HG03095 (cell line): Measurements from ENCODE around the gene SELENOH.
"Not testable (repeated sequence)": the region's sequence is repeated elsewhere in the genome, so short reads cannot be mapped to it uniquely, and the experiment has no call there.

Experiments
- ATAC-seq: cut with Tn5 transposase; IDR thresholded peaks from one replicate; pipeline ENCODE4 v1.9.1; 2021; ENCODE audit warnings: moderate library complexity; ENCODE audit not compliant: unreplicated experiment

Gene SELENOH, protein sequence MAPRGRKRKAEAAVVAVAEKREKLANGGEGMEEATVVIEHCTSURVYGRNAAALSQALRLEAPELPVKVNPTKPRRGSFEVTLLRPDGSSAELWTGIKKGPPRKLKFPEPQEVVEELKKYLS

DNA sequence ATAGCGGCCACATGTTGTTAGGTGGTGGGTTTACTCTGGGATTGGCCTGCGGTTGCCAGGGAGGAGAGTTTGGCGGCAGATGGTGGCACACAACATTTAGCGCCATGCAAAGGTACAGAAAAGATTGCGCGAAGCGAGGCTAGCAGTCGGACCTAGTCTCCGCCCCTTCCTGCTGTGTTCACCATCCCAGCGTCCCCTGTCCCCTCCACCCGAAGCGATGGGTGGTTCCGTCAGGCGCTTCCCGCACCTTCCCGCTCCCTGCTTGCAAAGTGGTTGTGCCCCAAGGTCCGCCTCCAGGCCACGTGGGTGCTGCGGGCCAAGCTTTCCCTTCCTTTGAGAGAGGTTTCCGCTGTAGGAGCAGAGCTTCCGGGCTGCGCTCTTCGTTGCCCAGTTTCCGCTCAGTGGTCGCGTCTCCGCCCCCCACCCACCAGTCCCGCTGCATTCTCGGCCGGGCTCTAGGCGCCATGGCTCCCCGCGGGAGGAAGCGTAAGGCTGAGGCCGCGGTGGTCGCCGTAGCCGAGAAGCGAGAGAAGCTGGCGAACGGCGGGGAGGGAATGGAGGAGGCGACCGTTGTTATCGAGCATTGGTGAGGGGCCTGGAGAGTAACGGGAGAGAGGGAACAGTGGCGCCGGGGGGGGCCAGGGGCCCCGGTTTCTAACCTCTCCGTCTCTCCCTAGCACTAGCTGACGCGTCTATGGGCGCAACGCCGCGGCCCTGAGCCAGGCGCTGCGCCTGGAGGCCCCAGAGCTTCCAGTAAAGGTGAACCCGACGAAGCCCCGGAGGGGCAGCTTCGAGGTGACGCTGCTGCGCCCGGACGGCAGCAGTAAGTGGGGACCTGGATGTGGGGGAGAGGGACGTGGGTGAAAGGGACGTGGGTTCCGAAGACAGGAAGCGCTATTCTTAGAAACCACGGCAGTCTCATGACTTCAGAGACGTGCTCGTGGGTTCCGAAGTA is at the start of gene SELENOH:
TSS of gene SELENOH (plus strand) at position 360 of the 955 bp plus-strand sequence. CDS start at position 465, 105 bp downstream.
- peak; percentile 92 for ATAC-seq

DNA sequence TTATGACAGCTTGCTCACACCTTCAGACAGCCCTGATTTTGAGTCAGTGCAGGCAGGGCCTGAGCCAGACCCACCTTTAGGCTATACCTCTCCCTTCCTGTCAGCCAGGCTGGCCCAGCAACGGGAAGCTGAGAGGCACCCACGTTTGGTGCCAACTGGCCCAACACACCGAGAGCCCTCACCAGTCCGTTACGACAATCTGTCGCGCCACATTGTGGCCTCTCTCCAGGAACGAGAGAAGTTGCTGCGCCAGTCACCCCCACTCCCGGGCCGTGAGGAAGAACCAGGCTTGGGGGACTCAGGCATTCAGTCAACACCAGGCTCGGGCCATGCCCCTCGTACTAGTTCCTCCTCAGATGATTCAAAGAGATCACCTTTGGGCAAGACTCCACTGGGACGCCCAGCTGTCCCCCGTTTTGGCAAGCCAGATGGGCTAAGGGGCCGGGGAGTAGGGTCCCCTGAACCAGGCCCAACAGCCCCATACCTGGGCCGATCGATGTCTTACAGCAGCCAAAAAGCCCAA is 42.4 kb upstream of the SELENOH start:
- no peak for ATAC-seq

DNA sequence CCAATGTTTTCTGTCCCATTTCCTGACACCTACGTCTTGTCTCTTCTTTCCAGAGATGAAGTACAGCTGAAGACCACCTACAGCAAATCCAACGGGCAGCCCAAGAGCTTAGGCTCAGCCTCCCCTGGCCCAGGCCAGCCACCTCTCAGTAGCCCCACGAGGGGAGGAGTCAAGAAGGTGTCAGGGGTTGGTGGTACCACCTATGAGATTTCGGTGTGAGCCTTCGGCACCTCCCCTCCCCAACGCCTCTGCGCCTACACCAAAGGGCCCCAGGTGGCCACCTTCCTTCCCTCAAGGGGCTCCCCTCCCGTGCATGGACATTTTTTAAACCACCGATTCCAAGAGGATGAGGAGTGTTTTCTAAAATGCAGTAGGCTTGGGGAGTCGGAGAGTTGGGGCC is 41.5 kb upstream of the SELENOH start:
- no peak for ATAC-seq

DNA sequence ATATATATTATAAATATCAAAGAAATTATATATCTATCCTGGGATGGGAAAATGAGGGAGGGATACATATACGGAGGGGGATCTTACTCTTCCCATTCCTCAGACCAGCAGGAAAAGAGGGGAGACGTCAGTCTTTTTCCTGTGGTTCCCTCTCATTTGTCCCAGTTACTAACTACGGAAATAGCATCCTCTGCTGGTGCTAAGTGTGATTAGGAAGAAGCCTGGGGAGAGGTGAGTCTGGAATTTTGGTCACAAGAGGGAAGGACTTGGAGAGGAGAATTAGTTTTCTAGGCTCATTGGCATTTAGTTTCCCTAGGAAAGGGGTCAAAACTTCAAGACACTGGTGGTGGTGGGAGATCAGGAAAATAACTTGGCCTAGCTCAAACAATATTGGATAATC is 40.9 kb upstream of the SELENOH start:
- ATAC-seq, result no peak

DNA sequence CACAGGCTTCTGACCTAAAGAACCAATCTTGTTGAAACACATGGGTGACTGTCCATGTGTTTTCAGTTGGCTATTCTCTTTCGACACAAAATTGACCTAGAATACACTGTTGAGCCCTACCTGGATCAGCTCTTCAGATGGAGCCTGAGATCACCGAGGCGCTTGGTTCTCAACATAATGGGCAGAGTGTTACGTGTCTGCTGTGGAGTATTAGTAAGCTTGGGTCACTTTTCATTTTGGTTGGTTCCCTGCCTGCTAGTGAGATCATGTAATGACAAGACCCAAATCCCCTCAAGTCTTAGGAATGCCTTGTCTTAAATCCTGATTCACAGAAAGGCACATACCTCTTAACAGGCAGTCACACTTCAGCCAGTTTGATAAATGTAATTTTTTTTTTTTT is 38.0 kb upstream of the SELENOH start:
- no peak for ATAC-seq

DNA sequence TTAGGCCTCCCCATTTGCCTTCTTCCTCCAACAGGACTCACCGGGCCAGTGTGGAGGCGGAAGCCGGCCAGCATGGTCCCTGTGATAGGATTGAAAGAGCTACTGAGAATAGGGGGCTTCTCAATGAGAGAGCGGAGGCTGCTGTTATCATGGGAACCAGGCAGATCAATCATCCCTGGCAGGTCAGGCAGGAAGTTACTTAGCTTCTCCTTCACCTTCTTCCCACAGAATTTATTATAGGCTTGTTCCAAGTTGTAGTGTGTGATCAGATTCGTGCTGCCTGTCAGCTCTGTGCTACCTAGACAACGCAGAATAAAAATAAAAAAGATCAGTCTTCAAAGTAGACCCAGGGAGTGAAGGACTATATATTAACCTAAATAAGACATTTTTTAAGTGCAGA is 36.4 kb upstream of the SELENOH start:
- ATAC-seq, result no peak

DNA sequence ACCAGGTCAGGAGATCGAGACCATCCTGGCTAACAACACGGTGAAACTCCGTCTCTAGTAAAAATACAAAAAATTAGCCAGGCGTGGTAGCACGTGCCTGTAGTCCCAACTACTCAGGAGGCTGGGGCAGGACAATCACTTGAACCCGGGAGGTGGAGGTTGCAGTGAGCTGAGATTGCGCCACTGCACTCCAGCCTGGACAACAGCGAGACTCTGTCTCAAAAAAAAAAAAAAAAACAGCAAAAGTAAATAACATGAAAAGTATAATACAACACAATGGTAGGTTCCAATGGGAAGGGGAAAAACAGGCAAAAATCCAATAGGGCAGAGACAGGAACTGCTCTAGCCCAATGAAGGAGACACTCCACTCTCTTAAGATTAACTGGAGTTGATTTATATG is 35.9 kb upstream of the SELENOH start:
- ATAC-seq, result not testable (repeated sequence)

DNA sequence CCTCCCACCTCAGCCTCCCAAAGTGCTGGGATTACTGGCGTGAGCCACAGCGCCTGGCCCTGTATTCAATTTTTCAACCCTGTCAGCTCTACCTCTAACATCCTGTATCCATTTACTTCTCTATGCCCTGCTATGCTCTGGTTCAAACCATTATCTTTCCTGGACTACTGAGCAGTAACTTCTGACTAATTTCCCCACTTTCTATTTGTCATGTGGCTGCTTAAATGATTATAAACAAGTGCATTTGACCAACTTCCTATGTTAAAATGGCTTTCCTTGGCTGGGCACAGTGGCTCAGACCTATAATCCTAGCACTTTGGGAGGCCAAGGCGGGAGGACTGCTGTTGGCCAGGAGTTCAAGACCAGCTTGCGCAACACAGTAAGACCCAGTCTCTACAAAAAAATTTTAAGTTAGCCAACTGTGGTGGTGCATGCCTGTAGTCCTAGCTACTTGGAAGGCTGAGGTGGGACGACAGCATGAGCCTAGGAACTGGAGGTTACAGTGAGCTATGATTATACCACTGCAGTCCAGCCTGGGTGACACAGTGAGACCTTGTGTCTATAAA is 31.4 kb upstream of the SELENOH start:
- no peak for ATAC-seq

DNA sequence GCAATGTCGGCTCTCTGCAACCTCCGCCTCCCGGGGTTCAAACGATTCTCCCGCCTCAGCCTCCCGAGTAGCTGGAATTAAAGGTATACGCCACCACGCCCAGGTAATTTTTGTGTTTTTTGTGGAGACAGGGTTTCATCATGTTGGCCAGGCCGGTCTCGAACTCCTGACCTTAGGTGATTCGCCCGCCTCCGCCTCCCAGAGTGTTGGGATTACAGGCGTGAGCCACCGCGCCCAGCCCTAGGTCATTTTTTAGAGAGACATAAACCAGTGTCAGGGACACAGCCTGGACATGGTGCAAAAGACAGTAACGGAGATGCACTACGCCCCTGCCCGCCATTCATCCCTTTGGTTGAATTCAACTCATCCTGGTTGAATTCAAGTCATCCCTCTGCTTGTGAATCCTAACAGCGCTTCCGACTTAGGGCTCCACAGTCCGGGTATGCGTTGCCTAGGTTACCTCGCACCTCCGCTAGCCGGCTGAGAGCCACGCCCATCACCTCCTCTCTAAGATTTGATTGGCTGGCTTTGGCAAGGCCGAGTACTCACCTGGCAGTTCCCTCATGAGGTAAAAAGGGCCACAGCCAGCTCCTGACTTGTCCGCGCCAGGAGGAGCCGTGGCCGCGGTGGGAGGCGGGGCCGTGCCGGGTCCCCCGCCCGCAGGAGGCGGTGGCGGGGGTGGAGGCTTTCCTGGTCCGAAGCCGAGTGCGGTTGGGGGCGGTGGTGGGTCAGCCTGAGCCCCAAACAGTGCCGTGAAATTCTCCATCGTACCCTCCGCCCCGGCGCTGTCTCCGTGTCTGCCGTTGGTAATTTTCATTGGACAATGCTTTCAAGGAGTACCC is 29.7 kb upstream of the SELENOH start, which contains the start of gene MED19:
TSS of gene MED19 (minus strand) at position 802 of the 842 bp plus-strand sequence. CDS start at position 766, 36 bp downstream.
- peak; percentile 36 for ATAC-seq

DNA sequence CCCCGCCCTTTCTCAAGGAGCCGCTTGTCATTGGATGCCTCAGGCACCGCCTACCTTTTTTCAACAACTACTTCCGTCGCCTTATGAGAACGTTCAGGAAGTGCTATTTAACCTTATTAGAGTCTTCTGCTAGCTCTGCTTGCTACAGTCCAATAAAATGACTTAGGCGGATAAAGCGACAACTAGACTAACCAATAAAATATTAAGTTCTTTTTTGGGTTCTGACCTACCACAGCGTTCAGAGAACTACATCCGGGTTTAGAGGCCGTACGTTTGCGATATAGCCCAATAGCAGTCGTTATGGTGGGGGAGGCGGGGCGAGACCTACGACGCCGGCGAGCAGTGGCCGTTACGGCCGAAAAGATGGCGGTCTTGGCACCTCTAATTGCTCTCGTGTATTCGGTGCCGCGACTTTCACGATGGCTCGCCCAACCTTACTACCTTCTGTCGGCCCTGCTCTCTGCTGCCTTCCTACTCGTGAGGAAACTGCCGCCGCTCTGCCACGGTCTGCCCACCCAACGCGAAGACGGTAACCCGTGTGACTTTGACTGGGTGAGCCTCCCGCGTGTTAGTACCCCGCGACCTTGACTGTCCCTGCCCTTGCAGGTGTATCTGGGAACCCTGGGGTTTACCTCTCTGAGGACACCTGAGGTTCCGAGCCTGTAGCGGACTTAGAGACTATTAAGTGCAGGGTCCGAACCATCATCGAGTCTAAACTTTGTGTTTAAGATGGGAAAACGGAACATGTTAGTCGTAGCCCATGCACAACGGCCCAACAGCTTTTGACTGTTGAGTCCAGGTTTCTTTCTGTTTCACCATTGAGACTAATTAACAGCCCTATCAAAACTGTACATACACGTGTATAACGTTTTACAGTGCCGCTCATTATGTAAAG is 28.8 kb upstream of the SELENOH start, which contains the start of gene TMX2:
TSS of gene TMX2 (plus strand) at position 338 of the 895 bp plus-strand sequence. CDS start at position 364, 26 bp downstream.
- ATAC-seq, result peak; percentile 89

DNA sequence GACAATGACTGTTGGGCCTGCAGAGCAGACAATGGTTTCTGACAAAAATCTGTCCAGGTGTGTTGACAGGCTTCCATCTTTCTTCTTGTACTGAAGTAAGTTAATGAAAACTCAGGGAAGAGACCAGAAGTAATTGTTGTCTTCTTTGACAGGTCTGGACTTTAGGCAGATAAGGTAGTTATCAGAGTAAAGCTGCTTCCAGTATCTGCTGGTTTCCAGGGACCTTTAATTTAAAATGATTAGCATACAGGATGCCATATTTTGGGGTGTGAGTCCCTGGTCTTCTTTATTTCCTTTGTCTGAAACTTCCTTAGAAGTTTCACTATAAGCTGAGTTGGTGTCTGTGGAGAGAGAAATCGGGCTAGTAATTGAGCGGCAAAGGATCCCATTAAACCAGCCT is 27.5 kb upstream of the SELENOH start:
- no peak for ATAC-seq

DNA sequence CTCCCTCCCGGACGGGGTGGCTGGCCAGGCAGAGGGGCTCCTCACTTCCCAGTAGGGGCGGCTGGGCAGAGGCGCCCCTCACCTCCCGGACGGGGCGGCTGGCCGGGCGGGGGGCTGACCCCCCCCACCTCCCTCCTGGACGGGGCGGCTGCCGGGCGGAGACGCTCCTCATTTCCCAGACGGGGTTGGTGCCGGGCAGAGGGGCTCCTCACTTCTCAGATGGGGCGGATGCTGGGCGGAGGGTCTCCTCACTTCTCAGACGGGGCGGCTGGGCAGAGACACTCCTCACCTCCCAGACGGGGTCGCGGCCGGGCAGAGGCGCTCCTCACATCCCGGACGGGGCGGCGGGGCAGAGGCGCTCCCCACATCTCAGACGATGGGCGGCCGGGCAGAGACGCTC is 24.6 kb upstream of the SELENOH start:
- not testable (repeated sequence) for ATAC-seq

DNA sequence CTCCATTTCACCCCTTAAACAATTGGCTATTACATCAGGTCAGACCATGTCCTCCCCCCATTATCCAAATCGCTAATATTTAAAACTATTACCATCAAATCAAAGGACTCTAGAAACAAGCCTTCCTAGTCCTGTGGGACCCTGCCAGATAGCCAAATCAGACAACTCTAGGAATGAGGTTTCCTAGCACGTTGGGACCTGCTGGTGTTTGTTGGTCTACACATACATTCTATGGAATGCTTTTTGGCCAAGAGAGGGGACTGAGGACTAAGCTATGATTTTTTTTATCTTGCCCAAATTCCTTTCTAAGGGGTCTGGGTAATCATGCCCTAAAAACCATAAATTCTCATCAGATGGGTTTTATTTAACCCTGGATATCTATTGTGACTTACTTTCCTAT is 14.1 kb upstream of the SELENOH start:
- no peak for ATAC-seq

DNA sequence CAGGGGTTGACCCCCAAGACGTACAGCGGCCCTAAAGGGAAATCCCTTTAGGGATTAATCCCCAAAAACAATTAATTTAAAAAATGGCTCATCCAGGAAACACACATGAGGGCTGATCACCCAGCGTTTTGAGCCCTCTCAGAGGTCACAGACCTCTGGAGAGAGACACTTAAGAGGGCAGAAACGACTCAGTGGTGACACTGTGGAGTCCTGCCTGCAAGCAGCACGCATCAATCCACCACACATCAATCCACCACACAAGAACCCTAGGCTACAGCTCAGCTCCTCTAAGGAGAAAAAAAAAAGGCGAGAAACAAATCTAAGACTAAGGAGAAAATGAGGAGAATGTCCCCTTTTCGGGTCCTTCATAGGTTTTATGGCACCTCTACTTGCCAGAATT is 12.5 kb upstream of the SELENOH start:
- no peak for ATAC-seq

DNA sequence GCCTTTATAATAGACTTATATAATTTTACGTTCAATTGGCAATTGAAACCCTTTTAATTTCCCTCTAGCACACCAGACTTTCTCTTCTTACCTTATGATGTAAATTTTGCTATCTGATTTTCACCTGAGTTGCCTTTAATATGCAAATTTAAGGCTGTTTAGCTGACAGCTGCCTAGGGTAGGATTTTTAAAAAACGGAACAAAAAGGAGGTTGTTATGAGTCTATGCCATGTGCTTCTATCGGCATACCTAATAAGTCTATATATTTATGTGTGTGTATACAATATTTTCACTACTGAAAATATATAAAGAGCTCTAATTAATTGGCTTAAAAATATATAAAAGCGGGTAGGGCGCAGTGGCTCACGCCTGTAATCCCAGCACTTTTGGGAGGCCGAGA is 11.8 kb upstream of the SELENOH start:
- ATAC-seq, result no peak

DNA sequence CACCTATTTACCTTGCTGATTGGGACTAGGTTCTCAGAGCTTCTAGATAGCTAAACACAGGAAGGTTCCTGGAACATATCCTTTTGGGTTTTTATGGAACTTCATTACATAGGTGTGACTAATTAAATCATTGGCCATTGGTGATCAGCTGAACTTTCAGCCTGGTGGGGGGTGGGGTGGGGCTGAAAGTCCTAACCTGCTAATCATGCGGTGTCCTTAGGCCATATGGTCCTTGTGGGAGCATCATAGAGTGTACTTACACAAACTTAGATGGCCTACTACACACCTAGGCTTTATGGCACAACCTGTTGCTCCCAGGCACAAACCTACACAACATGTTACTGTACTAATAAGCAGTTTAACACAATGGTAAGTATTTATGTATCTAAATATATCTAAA is 8.6 kb upstream of the SELENOH start:
- no peak for ATAC-seq

DNA sequence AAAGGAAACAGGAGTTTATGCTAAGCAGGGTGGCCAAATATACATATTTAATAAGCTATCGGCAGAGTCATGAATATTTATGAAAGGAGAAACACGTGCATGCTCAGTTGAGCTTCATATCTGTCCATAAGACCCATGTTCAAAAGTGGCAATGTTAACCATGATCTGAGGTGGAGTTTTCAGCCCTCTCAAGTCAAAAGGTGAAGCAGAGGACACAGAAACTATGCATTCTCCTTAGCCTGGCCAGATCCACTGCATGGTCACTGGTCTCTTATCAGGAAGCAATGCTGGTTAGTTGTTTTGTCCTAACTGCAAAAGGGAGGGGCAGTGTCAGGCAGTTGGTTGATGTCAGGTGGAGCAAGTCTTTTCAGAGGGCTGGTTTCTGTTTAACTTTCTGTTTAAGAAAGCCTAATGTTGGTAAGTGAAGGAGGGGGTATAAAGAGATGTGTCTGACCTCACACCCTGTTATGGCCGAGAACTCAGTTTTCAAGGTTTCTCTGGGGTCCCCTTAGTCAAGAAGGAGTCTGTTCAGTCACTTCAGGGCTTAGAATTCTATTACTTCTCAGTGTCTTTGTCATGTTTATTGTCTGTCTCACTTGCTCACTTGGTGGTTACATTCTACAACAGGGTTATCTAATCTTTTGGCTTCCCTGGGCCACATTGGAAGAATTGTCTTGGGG is 5.5 kb upstream of the SELENOH start:
- no peak for ATAC-seq

DNA sequence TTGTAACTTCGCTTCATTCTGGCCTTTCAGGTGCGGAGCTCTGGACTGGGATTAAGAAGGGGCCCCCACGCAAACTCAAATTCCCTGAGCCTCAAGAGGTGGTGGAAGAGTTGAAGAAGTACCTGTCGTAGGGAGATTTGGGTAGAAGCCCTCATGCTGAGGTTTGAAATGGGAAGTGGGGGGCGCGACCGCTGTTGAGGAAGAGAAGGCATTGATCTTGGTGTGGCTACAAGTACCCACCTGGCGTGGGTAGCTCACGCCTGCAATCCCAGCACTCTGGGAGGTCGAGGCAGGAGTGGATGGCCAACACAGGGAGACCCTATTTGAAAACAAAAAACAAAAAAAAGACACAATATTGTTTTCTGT is 779 bp downstream of the SELENOH start:
- ATAC-seq, result no peak

DNA sequence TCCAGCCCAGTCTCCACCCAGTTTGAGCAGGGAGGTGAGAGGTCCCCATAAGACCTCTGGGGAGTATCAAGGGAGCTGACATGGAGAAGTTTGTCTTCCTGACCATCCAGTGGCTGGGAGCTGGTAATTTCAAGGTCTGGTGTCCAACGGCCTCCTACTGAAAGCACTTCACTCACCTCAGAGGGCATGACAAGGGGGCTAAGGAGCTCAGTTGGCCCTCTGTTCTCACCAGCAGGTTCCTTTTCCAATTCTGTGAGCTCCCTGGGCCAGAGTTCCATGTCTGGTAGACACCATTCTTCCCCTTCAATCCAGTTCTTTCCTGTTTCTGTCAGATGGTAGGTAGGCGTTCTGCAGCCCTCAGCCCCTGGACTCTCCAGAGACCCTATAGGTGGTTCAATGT is 3.1 kb downstream of the SELENOH start:
- ATAC-seq, result no peak
